Measurements from ENCODE around the gene MAN2A2.
"Not testable (repeated sequence)": the region's sequence is repeated elsewhere in the genome, so short reads cannot be mapped to it uniquely, and the experiment has no call there.

The MAN2A2 gene

GRCh38 chr15:90871716-90872485 is 31.2 kb upstream of the MAN2A2 start:
- DNase-seq, result no peak

- DNase-seq, result peak; percentile 79
Measured at GRCh38 chr15:90872486-90873184, 30.5 kb upstream of the MAN2A2 start.

- DNase-seq, result no peak
Measured at GRCh38 chr15:90873488-90873997, 29.6 kb upstream of the MAN2A2 start.

GRCh38 chr15:90873998-90874605 is 29.0 kb upstream of the MAN2A2 start:
- no peak for DNase-seq

- DNase-seq, result not testable (repeated sequence)
Measured at GRCh38 chr15:90874986-90875385, 28.1 kb upstream of the MAN2A2 start.

- no peak for DNase-seq
Measured at GRCh38 chr15:90875549-90875981, 27.5 kb upstream of the MAN2A2 start.

- no peak for DNase-seq
Measured at GRCh38 chr15:90876046-90876445, 27.1 kb upstream of the MAN2A2 start.

GRCh38 chr15:90876512-90877170 is 26.5 kb upstream of the MAN2A2 start:
- DNase-seq, result no peak

- DNase-seq, result no peak
Measured at GRCh38 chr15:90877315-90877714, 25.8 kb upstream of the MAN2A2 start.

- DNase-seq, result no peak
Measured at GRCh38 chr15:90877996-90878395, 25.1 kb upstream of the MAN2A2 start.

GRCh38 chr15:90878660-90879059 is 24.4 kb upstream of the MAN2A2 start:
- no peak for DNase-seq

- DNase-seq, result no peak
Measured at GRCh38 chr15:90879730-90880366, 23.3 kb upstream of the MAN2A2 start.

- no peak for DNase-seq
Measured at GRCh38 chr15:90880381-90881145, 22.5 kb upstream of the MAN2A2 start.

GRCh38 chr15:90881181-90881977 is 21.7 kb upstream of the MAN2A2 start:
- no peak for DNase-seq

GRCh38 chr15:90881978-90882721 is 21.0 kb upstream of the MAN2A2 start:
- DNase-seq, result no peak

- DNase-seq, result no peak
Measured at GRCh38 chr15:90882781-90883525, 20.1 kb upstream of the MAN2A2 start.

GRCh38 chr15:90883526-90883975 is 19.6 kb upstream of the MAN2A2 start:
- DNase-seq, result no peak

GRCh38 chr15:90883976-90884718 is 19.0 kb upstream of the MAN2A2 start, which contains the start of gene FES:
Gene FES, plus strand, starts transcription at chr15:90884504. Its CDS starts 542 bp downstream, at chr15:90885046.
- peak; percentile 64 for DNase-seq
